NCI-H187 (cell line): ENCODE data around the gene AKAP3.

Source experiments
- DNase-seq, 2 experiments: peaks; one replicate each; lab custom pipeline; 2025; lab: John Stamatoyannopoulos, UW

The AKAP3 gene

DNA sequence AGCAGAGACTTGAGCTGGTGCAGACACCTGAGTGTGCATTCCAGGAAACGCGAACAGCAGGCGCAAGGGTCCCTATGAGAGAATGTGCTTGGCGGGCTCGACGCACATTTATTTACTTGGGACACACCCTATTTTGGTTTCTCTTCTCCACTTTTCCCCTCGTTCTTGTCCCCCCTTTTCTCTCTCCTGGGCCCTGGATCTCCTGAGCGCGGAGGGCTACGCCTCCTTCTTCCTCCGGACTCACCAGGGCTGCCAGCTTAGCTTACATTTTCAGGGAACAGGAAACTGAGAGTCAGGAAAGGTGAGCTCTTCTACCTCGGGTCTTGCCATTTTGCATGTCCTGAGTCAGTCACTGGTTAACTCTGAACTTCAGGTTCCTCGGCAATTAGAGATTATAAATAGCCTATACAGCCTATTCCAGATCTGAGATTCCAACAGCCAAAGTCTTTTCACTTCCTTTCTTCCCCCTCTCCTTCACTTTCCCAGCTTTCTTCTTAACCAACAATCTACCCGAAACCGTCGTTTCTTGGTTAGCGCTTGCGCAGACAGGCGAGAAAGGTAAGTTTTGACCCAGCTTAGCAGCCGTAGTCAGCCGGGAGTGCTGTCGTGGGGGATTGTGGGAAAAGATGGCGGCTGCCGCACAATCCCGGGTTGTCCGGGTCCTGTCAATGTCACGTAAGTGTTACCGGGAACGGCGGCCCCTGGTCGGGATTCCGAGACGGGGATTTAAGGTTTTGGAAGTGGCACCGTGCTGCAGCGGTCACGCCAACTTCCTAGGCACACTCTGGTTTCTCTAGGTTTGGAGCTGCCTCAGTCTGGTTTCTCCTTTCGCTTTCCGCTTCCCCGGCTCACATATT, at the start of gene AKAP3, which contains the start of gene NDUFA9:
Gene AKAP3 (minus strand): TSS at position 551 of the 857 bp plus-strand sequence. CDS start 10,855 bp downstream, outside the sequence.
Gene NDUFA9 (plus strand): TSS at position 614 of the 857 bp plus-strand sequence. CDS start 13 bp downstream, at position 627.
- peak; percentile 67 to 68 for DNase-seq

DNA sequence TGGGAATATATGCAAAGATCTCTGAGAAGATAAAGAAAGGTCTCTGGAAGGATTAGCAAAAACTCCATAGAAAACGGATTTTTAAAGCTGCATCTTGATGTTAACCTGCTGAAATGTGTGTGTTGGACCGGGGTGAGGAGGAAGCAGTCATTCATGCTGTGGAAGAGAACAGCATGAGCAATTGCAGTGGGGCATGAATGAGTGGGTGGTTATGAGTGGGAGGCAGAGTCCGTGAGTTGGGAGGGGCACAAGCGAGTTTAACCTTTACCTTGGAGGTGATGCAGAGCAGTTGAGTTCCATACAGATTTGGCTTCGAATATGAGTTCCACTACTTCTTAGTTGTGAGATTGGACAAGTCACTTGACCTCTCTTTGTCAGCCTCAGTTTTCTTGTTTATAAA, 41.9 kb upstream of the AKAP3 start:
- no peak for DNase-seq

- no peak for DNase-seq
Observed at GRCh38 chr12:4685317-4685716, 36.5 kb upstream of the AKAP3 start.

DNA sequence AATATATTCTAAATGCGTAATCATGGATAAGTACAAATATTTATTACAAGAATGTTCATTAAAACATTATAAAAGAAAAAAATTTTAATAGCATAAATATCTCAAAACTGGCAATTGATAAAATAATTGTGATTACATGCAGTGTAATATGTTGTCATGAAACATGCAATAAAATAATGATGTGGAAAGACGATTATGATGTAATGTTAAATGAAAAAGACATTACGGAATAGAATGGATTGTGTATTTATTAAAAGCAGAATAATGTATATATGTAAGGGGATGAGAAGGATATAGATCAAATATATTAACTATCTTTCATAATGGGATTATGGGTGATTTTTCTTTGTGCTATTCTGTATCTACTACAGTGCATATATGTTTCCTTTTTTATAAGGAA, 32.9 kb upstream of the AKAP3 start:
- DNase-seq: no peak

GRCh38 chr12:4679711-4680110, 30.9 kb upstream of the AKAP3 start:
- no peak for DNase-seq

DNA sequence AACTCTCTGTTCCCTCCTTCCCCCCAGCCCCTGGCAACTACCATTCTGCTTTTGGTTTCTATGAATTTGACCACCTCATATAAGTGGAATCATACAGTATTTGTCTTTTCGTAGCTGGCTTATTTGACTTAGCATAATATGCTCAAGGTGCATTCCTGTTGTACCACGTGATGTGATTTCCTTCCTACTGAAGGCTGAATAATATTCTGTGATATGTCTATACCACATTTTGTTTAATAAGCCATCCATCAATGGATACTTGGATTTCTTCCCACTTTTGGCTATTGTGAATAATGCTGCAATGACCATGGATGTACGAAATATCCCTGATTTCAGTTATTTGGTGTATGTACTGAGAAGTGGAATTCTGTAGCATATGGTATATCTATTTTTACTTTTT, 16.4 kb upstream of the AKAP3 start:
- no peak for DNase-seq

DNA sequence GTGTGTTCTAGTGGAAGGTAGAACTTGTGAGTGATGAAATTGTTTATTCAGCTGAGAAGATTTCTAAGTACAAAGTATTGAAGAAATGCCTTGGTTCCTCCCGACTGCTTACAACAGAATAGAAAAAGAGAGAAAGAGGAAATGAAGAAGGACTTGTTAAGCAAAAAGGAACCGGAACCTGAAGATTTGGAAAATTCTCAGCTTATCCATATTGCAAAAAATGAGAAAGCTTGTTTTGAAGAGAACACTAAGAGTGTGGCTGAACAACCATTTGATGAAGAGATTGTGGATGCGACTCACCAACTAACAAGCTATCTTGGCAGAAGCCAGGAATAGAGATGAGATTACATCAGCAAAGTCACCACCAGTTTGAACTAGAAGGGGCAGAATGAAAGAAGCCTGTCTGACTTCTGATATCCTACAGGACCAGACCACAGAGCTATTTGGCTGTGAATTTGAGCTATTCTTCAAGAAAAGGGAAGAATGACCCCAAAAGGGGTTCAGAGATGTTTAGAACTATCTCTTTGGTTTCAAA, 15.2 kb upstream of the AKAP3 start:
- DNase-seq: no peak

- DNase-seq: no peak
Observed at GRCh38 chr12:4653691-4654090, 4.8 kb upstream of the AKAP3 start.

DNA sequence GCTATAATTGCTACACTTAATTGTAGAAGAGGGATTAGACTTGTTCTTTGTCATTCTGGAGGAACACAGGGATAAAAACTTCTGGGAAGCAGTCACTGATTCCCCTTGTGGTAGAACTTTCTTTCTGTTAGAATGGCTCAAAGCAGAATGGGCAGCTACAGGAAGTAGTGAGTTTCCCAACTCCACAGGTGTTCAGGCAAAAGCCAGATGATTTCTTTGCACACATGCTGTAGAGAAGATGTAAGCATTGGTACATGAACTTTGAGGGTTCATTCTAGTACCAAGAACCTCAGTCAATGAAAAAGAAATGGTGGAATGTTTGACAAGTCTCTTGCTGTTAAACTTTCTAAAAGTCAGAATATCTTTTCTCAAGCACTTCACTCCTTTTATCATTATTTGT, 4.4 kb upstream of the AKAP3 start:
- DNase-seq: no peak

DNA sequence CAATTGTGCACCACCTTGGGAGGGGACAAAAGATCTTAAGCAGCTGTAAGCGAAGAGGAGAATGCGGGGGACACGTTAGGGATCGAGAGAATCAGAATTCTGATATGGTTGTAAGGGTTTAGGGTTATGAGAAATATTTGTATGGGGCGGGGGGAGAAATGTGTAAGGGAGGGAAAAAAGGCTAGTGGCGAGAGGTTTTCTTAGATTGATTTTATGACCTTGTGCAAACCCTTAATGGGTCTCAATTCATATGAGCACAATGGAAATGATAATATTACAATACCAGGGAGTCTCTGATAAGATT, 459 bp upstream of the AKAP3 start:
- DNase-seq: no peak

DNA sequence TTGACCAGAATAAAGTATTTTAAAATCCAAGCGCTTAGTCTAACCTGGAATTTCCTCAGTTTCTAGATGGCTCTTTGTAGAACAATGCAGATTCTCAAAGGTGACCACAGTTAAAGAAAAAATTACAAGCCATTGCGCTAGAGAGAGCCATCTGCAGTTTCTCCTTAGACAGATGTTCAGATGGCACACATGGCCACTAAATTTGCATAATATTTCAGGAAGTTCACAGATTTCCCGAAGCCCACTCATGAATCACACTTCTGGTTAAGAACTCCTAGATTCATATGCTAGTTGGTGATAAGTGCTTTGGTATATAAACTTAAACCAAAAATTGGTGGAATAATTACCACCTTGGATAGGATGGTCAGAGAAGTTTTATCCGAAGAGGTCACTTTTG, 749 bp downstream of the AKAP3 start:
- no peak for DNase-seq

DNA sequence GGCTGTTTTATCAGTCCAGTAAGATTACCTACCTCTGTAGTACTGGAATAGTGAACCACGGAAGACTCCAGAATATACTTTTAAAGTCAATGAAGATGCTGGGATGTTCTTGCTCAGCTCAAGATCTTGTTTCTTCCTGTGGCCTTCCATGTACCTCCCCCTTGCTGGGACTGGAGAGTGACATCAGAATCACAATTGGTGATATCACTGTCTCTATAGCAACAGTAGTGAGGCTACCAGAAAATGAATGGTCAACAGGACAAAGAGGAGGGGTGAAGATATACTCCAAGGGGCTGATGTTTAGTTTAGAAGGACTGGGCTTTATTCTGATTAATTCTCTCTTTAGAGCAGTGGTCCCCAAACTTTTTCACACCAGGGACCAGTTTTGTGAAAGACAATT, 3.8 kb downstream of the AKAP3 start:
- DNase-seq: no peak

DNA sequence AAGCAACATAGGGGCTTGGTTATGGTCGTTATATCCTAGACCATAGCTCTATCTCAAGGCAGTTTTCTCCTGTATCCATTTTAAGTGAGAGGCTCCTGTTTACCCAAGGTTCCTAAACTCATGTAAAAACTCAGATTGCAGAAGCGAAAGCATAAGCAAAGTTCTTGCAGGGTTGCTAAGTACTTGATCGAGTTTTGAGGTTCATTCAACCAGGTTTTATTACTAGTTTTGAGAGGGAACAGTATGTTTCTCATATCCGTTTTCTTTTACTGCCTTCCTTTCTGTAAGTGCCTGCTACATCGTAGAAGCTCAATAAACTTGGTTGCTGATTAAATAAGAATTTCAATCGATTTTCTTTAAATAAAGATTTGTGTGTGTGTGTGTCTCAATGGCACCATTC, 5.1 kb downstream of the AKAP3 start:
- no peak for DNase-seq

DNA sequence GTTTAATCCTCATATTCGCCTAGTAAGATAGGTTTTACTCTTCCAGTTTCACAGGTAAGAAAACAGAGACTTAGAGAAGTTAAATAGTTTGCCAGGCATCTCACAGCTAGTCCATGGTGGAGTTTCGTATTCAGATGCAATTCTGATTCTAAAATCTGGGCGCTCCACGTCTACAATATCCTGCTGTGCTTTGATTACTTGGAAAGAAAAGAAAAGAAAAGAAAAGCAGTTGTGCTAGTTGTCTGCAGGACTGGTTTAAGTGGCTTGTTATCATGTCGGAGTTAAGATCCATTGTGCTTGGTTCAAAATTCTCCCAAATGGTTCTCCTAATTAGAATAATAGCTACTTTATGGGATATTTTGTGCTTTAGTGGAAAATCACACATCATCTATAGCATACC, 18.6 kb downstream of the AKAP3 start:
- no peak for DNase-seq

- DNase-seq: no peak
Observed at GRCh38 chr12:4628406-4628805, 20.4 kb downstream of the AKAP3 start.

DNA sequence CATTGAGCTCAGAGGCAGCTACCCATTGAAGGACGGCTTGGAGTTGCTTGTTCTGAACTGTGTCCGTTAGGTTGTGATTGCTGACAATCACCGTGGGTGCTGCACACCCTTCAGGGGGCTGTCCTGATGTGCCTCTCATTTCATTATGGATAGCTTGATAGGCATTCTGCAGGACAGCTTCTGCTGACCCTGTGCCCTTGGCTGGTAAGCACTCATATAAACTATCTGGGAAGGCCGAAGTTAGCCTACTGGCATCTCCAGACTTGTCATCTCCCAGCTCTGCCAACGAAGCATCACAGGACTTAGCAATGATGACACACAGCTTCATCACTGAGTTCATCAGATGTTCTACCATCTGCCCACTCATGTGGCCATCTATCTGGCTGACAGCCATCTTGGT, 22.3 kb downstream of the AKAP3 start:
- no peak for DNase-seq

DNA sequence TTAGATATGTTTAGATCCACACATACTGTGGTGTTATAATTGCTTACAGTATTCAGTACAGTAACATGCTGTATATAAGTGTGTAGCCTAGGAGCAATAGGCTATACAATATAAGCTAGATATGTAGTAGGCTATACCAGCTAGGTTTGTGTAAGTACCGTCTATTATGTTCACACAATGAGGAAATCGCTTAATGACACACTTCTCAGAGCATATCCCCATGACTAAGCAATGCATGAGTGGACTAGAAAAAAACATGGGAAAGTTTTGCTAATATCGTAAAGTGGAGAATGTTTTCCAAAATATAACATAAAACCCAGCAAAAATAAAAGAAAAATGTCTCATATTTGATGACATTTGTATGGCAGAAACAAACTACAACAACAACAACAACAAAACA, 27.3 kb downstream of the AKAP3 start:
- no peak for DNase-seq

DNA sequence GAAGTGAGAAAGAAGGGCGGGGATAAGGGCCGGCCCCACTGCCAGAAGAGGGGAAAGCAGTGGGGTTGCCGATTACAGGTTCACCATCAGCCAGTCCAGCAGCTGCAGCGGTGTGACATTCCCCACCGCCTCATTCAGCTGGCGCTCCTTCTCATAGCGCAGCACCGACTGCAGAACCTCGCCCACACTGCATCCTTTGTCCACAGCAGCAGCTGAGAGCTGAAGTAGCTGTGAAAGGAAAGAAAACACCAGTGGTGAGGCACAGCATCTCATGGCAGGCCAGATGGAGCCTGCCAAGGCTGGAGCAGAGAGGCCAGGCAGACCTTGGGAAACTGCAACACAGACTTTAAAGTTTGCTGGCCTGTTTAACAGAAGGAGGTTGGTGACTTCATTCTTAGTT, 33.2 kb downstream of the AKAP3 start:
- no peak for DNase-seq

DNA sequence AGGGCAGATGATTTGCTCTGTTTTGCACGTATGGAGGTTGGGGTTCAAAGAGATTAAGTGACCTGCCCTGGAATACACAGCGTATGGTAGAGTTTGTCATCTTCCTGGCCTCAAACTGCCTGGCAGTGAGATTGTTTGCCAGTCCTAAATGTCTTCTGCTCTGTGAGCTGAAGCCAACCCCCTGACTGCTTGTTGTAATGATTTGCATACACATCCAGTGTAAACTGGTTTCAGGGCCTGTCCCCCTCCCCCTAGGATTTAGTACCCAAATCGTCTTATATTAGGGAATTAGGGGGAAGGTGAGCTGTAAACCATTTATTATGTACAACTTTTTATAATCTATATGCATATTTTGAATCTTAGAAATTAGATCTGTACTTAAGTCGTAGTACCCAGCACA, 38.4 kb downstream of the AKAP3 start:
- no peak for DNase-seq

- no peak for DNase-seq
Observed at GRCh38 chr12:4609071-4609470, 39.8 kb downstream of the AKAP3 start.

GRCh38 chr12:4607056-4607455, 41.8 kb downstream of the AKAP3 start:
- no peak for DNase-seq

DNA sequence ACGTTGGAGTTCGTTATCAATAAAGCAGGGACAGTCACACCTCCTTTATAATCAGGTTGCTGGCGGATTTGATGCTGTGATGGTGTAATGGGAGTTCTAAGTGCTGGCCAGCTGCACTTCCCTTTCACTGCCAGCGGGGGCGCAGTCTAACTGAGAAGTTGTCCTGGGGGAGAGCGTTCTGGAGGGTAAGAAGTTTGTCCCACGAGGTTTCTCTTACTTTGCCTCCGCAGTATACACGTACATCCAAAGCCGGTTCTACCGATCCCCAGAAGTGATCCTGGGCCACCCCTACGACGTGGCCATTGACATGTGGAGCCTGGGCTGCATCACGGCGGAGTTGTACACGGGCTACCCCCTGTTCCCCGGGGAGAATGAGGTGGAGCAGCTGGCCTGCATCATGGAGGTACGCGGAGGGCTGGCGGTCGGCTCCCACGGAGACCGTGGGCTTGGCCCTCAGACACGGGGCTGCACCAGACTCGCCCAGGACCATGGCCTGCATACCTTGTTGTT, 44.1 kb downstream of the AKAP3 start:
- peak; percentile 5 to 10 for DNase-seq

- DNase-seq: no peak
Observed at GRCh38 chr12:4603946-4604345, 44.9 kb downstream of the AKAP3 start.

GRCh38 chr12:4603421-4603820, 45.4 kb downstream of the AKAP3 start:
- no peak for DNase-seq
